GM12891 (cell line): ENCODE data around the gene MTG1.

Source experiments
- DNase-seq: peaks from one replicate; pipeline ENCODE4 v3.0.0; 2011; ENCODE audit warnings: low spot score; ENCODE audit not compliant: insufficient read length
- FAIRE-seq: peaks from 2 replicates; lab custom pipeline; 2011; peaks lifted over from hg19 to GRCh38; lab: Jason Lieb, UNC
- PAX5 ChIP-seq: IDR thresholded peaks from 2 replicates; pipeline ENCODE4 v1.6.1; 2011; ENCODE audit warnings: low read length, moderate library complexity, mild to moderate bottlenecking; ENCODE audit not compliant: insufficient read depth, severe bottlenecking
- POLR2A ChIP-seq: IDR thresholded peaks from 2 replicates; pipeline ENCODE4 v1.6.1; 2011; ENCODE audit warnings: low read depth, low read length, control low read depth
- POLR2AphosphoS5 ChIP-seq: IDR thresholded peaks from 2 replicates; pipeline ENCODE4 v1.6.1; 2011; ENCODE audit warnings: low read depth, low read length, control low read depth
- POU2F2 ChIP-seq: IDR thresholded peaks from 2 replicates; pipeline ENCODE4 v1.6.1; 2011; ENCODE audit warnings: low read depth, mild to moderate bottlenecking, control low read depth, low read length, moderate library complexity
- SPI1 ChIP-seq: IDR thresholded peaks from 2 replicates; pipeline ENCODE4 v1.6.1; 2011; ENCODE audit warnings: low read depth, low read length, control low read depth
- TAF1 ChIP-seq: IDR thresholded peaks from 2 replicates; pipeline ENCODE4 v1.6.1; 2011; ENCODE audit warnings: low read depth, low read length, control low read depth

MTG1 gene

GRCh38 chr10:133445751-133446708 lies 52.1 kb downstream of the MTG1 start:
- no peak for FAIRE-seq
- TF ChIP-seq POLR2AphosphoS5 (no peak), POU2F2 (no peak), TAF1 (no peak), POLR2A (no peak), PAX5 (no peak), SPI1 (no peak)
- DNase-seq: peak; percentile 14

GRCh38 chr10:133446979-133447378 lies 53.0 kb downstream of the MTG1 start:
- no peak for TF ChIP-seq POLR2AphosphoS5
- no peak for FAIRE-seq
- DNase-seq: no peak

GRCh38 chr10:133448120-133448519 lies 54.2 kb downstream of the MTG1 start:
- DNase-seq: no peak
- FAIRE-seq: no peak
- no peak for TF ChIP-seq PAX5

GRCh38 chr10:133451346-133451745 lies 57.4 kb downstream of the MTG1 start:
- TF ChIP-seq PAX5: no peak
- no peak for TF ChIP-seq POU2F2
- TF ChIP-seq POLR2AphosphoS5: no peak
- TF ChIP-seq SPI1: no peak
- TF ChIP-seq TAF1: no peak
- no peak for TF ChIP-seq POLR2A

GRCh38 chr10:133452453-133452852 lies 58.5 kb downstream of the MTG1 start:
- FAIRE-seq (no peak), DNase-seq (no peak)
- TF ChIP-seq POLR2A: no peak
- TF ChIP-seq SPI1: no peak
- no peak for TF ChIP-seq POLR2AphosphoS5
- no peak for TF ChIP-seq POU2F2
- TF ChIP-seq PAX5: no peak
- no peak for TF ChIP-seq TAF1

More at GRCh38 chr10:133451346-133451745, 57.4 kb downstream of the MTG1 start:
- FAIRE-seq (no peak), DNase-seq (no peak)

GRCh38 chr10:133453516-133454203 lies 59.7 kb downstream of the MTG1 start, which contains the start of gene SCART1:
TSS of gene SCART1 (plus strand) at chr10:133453945. CDS start at chr10:133453998, 53 bp downstream.
- DNase-seq (no peak), FAIRE-seq (no peak)
- no peak for TF ChIP-seq TAF1
- TF ChIP-seq SPI1: no peak
- no peak for TF ChIP-seq POLR2AphosphoS5
- TF ChIP-seq PAX5: no peak
- TF ChIP-seq POLR2A: no peak
- TF ChIP-seq POU2F2: no peak

- DNase-seq (peak; percentile 8), FAIRE-seq (no peak)
- TF ChIP-seq POLR2A (no peak), PAX5 (no peak), SPI1 (no peak), POLR2AphosphoS5 (no peak), POU2F2 (no peak), TAF1 (no peak)
Observed at GRCh38 chr10:133454204-133454893, 60.4 kb downstream of the MTG1 start.

- no peak for DNase-seq
- FAIRE-seq: no peak
- no peak for TF ChIP-seq POU2F2
- no peak for TF ChIP-seq POLR2AphosphoS5
- no peak for TF ChIP-seq SPI1
- TF ChIP-seq TAF1: no peak
- TF ChIP-seq POLR2A: no peak
Observed at GRCh38 chr10:133455196-133455595, 61.2 kb downstream of the MTG1 start.

- DNase-seq (peak; percentile 12), FAIRE-seq (no peak)
- no peak for TF ChIP-seq SPI1
- TF ChIP-seq TAF1: no peak
- no peak for TF ChIP-seq POLR2AphosphoS5
- no peak for TF ChIP-seq POLR2A
- TF ChIP-seq POU2F2: no peak
- TF ChIP-seq PAX5: no peak
Observed at GRCh38 chr10:133455611-133456031, 61.7 kb downstream of the MTG1 start.
